Activated naive CD8-positive, alpha-beta T cell treated with anti-CD3 and anti-CD28 coated beads for 36 hours (primary cell): ENCODE data around the gene ZBTB7B. TPM values are rescaled to one million over a fixed set of nuclear protein-coding genes. Genes with fewer than 3 reads are reported as not detected.

Source experiments
- DNase-seq: peaks from one replicate; pipeline ENCODE4 v3.0.0; 2021
- H3K27ac Mint-ChIP-seq: one replicate; pipeline ENCODE4 v1.8.0; 2022; ENCODE audit warnings: mild to moderate bottlenecking, moderate library complexity, mixed read lengths
- H3K27me3 Mint-ChIP-seq: one replicate; pipeline ENCODE4 v1.8.0; 2022; ENCODE audit warnings: mild to moderate bottlenecking, mixed read lengths
- H3K36me3 Mint-ChIP-seq: one replicate; pipeline ENCODE4 v1.8.0; 2021; ENCODE audit warnings: mild to moderate bottlenecking, mixed read lengths
- H3K4me1 Mint-ChIP-seq: one replicate; pipeline ENCODE4 v1.8.0; 2021; ENCODE audit warnings: mixed read lengths
- H3K4me3 Mint-ChIP-seq: one replicate; pipeline ENCODE4 v1.8.0; 2022; ENCODE audit warnings: mild to moderate bottlenecking, moderate library complexity, mixed read lengths
- H3K9me3 Mint-ChIP-seq: one replicate; pipeline ENCODE4 v1.8.0; 2022; ENCODE audit warnings: mixed read lengths
- total RNA-seq, 2 experiments: library from RNA; stranded (reverse); gene quantifications; one replicate each; pipeline ENCODE4 v1.2.3, GENCODE V29; 2021

Gene ZBTB7B
- total RNA-seq, 2 experiments from 2014 or later = 14.1 to 14.4 TPM

GRCh38 chr1:155038602-155039307 lies 36.2 kb downstream of the ZBTB7B start:
- no peaks in the 10 kb centered on the region for H3K36me3 Mint-ChIP-seq
- H3K27me3 Mint-ChIP-seq = peaks cover 3% of the 10 kb centered on the region
- no peak overlapping the region for H3K4me3 Mint-ChIP-seq
- no peak for DNase-seq
- no peaks in the 10 kb centered on the region for H3K4me1 Mint-ChIP-seq
- H3K27ac Mint-ChIP-seq = no peak overlapping the region
- H3K9me3 Mint-ChIP-seq = no peaks in the 10 kb centered on the region

GRCh38 chr1:155039308-155039669 lies 36.7 kb downstream of the ZBTB7B start:
- Mint-ChIP-seq H3K27me3 (peaks cover 3% of the 10 kb centered on the region), H3K9me3 (no peaks in the 10 kb centered on the region), H3K4me3 (no peak overlapping the region), H3K4me1 (no peaks in the 10 kb centered on the region), H3K27ac (no peak overlapping the region), H3K36me3 (no peaks in the 10 kb centered on the region)
- DNase-seq = no peak

- H3K4me1 Mint-ChIP-seq = peaks cover 9% of the 10 kb centered on the region
- no peak overlapping the region for H3K4me3 Mint-ChIP-seq
- DNase-seq = no peak
- H3K9me3 Mint-ChIP-seq = no peaks in the 10 kb centered on the region
- H3K36me3 Mint-ChIP-seq = no peaks in the 10 kb centered on the region
- peaks cover 3% of the 10 kb centered on the region for H3K27me3 Mint-ChIP-seq
- no peak overlapping the region for H3K27ac Mint-ChIP-seq
Measured at GRCh38 chr1:155040358-155041093, 37.9 kb downstream of the ZBTB7B start.

- peaks cover 11% of the 10 kb centered on the region for H3K4me1 Mint-ChIP-seq
- H3K27me3 Mint-ChIP-seq = peaks cover 3% of the 10 kb centered on the region
- no peak overlapping the region for H3K27ac Mint-ChIP-seq
- H3K9me3 Mint-ChIP-seq = no peaks in the 10 kb centered on the region
- no peaks in the 10 kb centered on the region for H3K36me3 Mint-ChIP-seq
- DNase-seq = no peak
- H3K4me3 Mint-ChIP-seq = no peak overlapping the region
Measured at GRCh38 chr1:155042789-155043188, 40.2 kb downstream of the ZBTB7B start.

GRCh38 chr1:155043301-155043702 lies 40.7 kb downstream of the ZBTB7B start:
- Mint-ChIP-seq H3K4me1 (peaks cover 11% of the 10 kb centered on the region), H3K36me3 (no peaks in the 10 kb centered on the region), H3K9me3 (no peaks in the 10 kb centered on the region), H3K4me3 (no peak overlapping the region), H3K27ac (no peak overlapping the region), H3K27me3 (peaks cover 3% of the 10 kb centered on the region)
- no peak for DNase-seq

GRCh38 chr1:155043793-155044192 lies 41.2 kb downstream of the ZBTB7B start:
- no peak overlapping the region for H3K27ac Mint-ChIP-seq
- H3K4me3 Mint-ChIP-seq = no peak overlapping the region
- peaks cover 11% of the 10 kb centered on the region for H3K4me1 Mint-ChIP-seq
- no peaks in the 10 kb centered on the region for H3K36me3 Mint-ChIP-seq
- no peaks in the 10 kb centered on the region for H3K27me3 Mint-ChIP-seq
- no peaks in the 10 kb centered on the region for H3K9me3 Mint-ChIP-seq
- DNase-seq = no peak

GRCh38 chr1:155044365-155044764 lies 41.8 kb downstream of the ZBTB7B start:
- Mint-ChIP-seq H3K27me3 (no peaks in the 10 kb centered on the region), H3K4me1 (peaks cover 11% of the 10 kb centered on the region), H3K4me3 (no peak overlapping the region), H3K27ac (no peak overlapping the region), H3K9me3 (no peaks in the 10 kb centered on the region), H3K36me3 (no peaks in the 10 kb centered on the region)
- no peak for DNase-seq

- H3K4me3 Mint-ChIP-seq = no peak overlapping the region
- no peaks in the 10 kb centered on the region for H3K27me3 Mint-ChIP-seq
- H3K4me1 Mint-ChIP-seq = peaks cover 15% of the 10 kb centered on the region
- peak; percentile 61 for DNase-seq
- H3K27ac Mint-ChIP-seq = no peak overlapping the region
- no peaks in the 10 kb centered on the region for H3K36me3 Mint-ChIP-seq
- no peaks in the 10 kb centered on the region for H3K9me3 Mint-ChIP-seq
Measured at GRCh38 chr1:155044812-155045657, 42.4 kb downstream of the ZBTB7B start.

GRCh38 chr1:155048449-155049334 lies 46.1 kb downstream of the ZBTB7B start:
- H3K27ac Mint-ChIP-seq = no peak overlapping the region
- H3K9me3 Mint-ChIP-seq = no peaks in the 10 kb centered on the region
- H3K4me1 Mint-ChIP-seq = peaks cover 32% of the 10 kb centered on the region
- H3K27me3 Mint-ChIP-seq = no peaks in the 10 kb centered on the region
- no peaks in the 10 kb centered on the region for H3K36me3 Mint-ChIP-seq
- no peak for DNase-seq
- no peak overlapping the region for H3K4me3 Mint-ChIP-seq

- Mint-ChIP-seq H3K4me1 (peaks cover 28% of the 10 kb centered on the region), H3K27ac (no peak overlapping the region), H3K36me3 (no peaks in the 10 kb centered on the region), H3K27me3 (no peaks in the 10 kb centered on the region), H3K4me3 (peak overlapping the region; percentile 82), H3K9me3 (no peaks in the 10 kb centered on the region)
- no peak for DNase-seq
Measured at GRCh38 chr1:155049651-155050559, 47.3 kb downstream of the ZBTB7B start.

GRCh38 chr1:155050560-155051341 lies 48.1 kb downstream of the ZBTB7B start, which contains the start of gene ADAM15:
Gene ADAM15, plus strand, starts transcription at chr1:155051316. Its CDS starts 71 bp downstream, at chr1:155051387.
- H3K27ac Mint-ChIP-seq = peak within 1 kb of the TSS; percentile 66
- peaks cover 21% of the 10 kb centered on the region for H3K4me1 Mint-ChIP-seq
- peak; percentile 83 for DNase-seq
- no peaks in the 10 kb centered on the region for H3K9me3 Mint-ChIP-seq
- H3K4me3 Mint-ChIP-seq = peak within 1 kb of the TSS; percentile 82
- no peaks in the 10 kb centered on the region for H3K36me3 Mint-ChIP-seq
- no peaks in the 10 kb centered on the region for H3K27me3 Mint-ChIP-seq

GRCh38 chr1:155051342-155051776 lies 48.8 kb downstream of the ZBTB7B start:
- H3K4me3 Mint-ChIP-seq = peak overlapping the region; percentile 82

More at GRCh38 chr1:155051342-155051776, 48.8 kb downstream of the ZBTB7B start:
- no peak for DNase-seq
- no peak overlapping the region for H3K27ac Mint-ChIP-seq
- no peaks in the 10 kb centered on the region for H3K27me3 Mint-ChIP-seq
- no peaks in the 10 kb centered on the region for H3K9me3 Mint-ChIP-seq
- H3K36me3 Mint-ChIP-seq = no peaks in the 10 kb centered on the region
- peaks cover 21% of the 10 kb centered on the region for H3K4me1 Mint-ChIP-seq
